ENCODE data around the gene PSMG2.

Gene PSMG2, protein sequence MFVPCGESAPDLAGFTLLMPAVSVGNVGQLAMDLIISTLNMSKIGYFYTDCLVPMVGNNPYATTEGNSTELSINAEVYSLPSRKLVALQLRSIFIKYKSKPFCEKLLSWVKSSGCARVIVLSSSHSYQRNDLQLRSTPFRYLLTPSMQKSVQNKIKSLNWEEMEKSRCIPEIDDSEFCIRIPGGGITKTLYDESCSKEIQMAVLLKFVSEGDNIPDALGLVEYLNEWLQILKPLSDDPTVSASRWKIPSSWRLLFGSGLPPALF

DNA sequence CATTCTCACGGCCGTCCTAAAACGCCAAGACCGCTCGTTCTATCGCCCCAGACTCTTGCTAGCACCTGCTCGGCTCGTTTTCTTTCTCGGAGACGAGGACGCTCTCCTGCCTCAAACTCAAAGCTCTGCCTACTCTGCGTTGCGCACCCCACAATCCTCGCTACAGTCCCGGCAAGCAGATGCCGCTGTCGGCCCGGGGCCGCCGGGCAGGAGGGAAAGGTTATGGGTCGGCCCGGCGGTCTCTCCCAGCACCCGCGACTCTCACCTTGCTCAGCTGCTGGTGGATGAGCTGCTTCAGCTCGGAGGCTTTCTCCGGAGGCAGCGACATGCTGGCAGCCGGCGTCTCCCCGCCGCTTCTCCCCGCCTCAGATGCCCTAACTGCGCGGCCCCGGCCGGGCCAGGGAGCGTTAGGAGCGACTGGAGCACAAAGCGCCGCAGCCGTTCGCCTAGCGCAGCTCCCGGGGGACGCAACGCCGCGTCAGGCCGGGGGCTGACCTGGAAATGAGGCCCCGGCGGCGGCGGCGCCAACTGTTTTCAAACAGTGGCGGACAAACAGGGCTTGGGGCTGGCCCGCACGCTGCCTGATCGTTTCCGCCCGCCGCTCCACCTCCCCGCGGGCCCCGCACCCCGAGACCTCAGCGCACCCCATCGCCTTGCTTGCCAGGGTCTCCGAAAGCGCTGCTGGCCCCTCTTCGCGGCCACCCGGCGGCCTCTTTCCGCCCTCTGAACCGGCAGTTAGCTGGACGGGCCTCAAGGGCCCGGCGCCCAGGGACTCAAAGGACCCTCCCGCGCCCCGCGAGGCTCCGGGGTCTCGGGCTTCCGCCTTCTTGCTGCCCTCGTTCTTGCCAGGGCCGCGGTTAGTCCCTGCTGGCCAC lies at the start of gene PSMG2, which contains the start of gene CEP76:
Gene PSMG2 (plus strand): TSS at position 822 of the 875 bp plus-strand sequence. CDS start 66 bp downstream, outside the sequence.
Gene CEP76 (minus strand): TSS at position 503 of the 875 bp plus-strand sequence. CDS start 175 bp downstream, at position 328.
- peak; percentile 73 for DNase-seq

DNA sequence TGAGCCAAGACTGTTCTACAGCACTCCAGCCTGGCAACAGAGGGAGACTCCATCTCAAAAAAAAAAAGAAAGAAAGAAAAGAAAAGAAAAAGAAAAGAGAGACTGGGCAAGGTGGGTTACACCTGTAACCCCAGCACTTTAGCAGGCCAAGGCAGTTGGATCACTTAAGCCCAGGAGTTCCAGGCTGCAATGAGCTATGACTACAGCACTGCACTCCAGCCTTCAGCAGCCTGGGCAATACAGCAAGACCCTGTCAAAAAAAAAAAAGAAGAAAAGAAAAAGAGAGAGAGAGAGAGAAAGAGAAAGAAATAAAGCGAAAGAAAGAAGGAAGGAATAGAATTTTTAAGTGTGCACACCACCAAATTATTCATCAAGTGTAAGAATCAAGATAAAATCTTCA lies 47.9 kb upstream of the PSMG2 start:
- DNase-seq = no peak

DNA sequence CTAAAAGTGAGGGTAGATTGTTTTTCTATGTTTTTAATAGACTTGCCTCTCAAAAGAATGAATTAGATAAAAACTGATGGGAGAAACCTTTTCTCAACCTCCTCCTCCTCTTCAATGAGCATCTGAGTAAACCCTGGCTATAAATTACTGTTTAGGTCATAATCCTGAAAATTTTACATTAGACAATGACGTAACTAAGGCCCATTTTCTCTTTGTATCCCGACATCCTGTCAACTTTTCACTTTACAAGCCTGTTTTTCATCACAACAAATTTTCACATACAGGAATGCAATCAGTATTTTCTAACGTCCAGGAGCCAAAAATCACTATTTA lies 46.3 kb upstream of the PSMG2 start:
- no peak for DNase-seq

DNA sequence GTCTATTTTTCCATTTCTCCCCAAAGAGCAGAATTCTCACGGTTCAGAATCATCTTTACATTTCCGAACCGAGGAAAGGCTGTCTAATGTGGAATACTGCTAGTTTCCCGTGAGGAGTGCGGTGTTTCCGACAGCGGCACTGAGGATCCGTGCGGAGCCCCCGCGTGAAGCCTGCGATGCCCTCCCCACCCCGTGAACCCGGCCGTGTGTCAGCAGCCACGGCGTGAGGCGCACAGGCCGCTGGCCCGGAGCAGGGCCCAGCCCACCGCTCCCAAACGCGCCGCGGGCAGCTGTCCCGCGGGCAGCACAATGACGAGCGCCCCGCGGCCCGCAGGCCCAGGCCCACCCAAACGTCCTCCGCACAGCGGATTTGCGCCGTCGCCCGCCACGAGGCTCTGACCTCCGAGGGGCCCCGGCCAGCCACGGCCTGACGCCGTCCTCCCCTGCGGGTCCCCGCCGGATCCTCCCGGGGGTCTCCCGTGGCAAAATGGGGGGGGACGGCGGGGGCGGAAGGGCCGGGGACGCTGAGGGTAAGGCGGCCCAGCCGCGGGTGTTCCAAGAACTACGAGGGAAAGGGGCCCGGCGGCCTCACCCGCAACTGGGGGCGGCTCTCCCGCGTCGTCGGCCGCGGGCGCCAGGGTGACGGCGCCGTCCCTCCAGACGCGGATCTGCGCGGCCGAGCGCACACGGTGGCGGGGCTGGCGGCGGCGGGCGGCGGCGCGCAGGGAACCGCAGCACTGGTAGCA lies 45.7 kb upstream of the PSMG2 start:
- no peak for DNase-seq

DNA sequence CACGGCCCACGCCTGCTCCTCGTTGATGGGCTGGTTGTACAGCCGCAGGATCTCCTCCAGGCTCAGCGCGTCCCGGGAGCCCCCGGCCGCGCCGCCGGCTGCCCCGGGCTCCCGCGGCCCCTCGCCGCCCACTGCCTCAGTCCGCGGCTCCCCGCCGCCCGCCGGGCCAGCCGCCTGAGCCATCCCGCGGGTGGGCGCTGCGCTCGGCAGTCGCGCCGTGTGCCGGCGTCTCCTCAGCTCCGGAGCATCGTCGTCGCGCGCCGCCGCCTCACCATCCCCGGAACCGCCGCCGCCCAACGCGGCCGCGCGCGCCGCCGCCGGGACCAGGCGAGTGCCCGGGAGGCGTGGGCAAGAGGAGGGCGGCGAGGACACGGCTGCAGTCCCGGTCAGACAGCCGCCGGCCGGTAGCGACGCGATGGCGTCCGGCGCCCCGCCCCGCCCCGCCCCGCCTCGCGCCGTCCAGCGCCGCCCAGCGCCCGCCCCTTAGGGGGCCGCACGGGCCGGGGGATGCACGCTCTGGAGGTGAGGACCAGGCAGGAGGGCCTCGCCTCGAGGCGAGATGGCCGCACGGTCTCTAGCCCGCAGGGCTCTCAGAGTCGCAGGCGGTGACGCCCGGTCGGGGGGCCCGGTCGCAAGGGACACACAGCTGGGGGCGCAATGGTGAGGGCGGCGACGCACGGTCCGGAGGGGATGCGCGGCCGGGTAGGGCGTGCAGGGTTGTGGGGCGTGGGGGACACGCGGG lies 45.0 kb upstream of the PSMG2 start, which contains the start of gene SPIRE1:
Gene SPIRE1 (minus strand): TSS at position 424 of the 742 bp plus-strand sequence. CDS start 241 bp downstream, at position 183.
- DNase-seq = peak; percentile 72

DNA sequence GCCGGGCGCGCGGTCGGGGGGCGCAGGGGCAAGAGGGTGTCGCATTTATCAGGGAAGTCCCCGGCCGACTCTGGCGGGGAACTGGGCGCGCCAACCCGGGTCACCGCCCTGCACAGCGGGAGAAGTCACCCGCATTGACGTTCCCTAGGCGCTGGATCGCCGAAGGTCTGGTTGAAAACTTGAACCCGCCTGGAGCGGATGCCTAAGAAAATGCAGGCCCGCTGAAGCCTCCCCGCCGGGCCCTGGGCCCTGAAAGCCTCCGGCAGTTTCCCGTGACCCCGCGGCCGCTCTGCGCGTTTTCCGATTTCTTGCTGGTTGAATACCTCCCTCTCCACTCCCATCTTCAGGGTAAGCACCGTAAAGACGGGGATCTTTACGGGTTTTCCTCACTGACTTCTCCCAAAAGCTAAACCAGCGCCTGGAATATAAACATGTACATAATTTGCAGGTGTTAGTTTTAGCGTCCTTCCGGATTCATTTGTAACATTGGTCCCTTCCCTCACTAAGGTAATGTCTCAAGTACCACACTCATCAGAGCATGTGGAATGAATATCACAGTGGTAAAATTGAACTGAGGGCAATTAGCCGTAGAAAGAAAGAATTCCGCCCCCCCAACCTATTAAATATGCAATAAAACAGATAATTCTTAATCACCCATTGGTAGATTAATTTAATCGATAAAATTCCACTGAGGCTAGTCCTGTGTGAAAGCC lies 44.3 kb upstream of the PSMG2 start:
- peak; percentile 16 for DNase-seq

DNA sequence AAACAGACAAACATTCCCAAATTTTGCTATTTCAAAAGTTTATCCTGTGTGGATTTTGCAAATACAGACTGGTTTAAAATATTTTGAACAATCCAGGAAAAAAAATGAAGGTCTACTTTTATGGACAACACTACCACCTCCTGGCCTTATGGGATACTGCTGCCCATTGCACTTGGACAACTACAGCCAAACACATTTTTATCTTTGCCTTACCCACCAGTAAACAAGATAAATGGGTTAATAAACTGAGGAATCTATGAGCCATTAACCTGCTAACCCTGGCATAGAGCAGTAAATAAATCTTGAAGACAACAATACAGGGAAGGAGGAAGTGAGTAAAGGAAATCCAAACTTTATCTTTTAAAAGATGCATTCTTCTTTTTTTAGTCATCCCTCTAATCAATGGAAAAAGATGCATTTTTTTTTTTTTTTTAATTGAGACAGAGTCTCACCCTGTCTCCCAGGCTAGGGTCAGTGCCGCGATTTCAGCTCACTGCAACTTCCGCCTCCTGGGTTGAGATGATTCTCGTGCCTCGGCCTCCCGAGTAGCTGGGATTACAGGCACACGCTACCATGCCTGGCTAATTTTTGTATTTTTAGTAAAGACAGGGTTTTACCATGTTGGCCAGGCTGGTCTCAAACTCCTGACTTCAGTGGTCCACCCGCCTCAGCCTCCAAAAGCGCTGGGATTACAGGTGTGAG lies 42.8 kb upstream of the PSMG2 start:
- DNase-seq = peak; percentile 6

DNA sequence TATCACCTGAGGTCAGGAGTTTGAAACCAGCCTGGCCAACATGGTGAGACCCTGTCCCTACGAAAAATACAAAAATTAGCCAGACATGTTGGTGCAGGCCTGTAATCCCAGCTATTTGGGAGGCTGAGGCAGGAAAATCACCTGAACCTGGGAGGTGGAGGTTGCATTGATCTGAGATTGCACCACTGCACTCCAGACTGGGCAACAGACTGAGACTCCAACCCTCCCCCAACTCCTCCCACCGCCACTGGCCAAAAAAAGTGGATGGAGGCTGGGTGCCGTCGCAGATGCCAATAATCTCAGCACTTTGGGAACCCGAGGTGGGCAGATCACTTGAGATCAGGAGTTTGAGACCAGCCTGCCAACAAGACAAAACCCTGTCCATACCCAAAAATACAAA lies 34.8 kb upstream of the PSMG2 start:
- DNase-seq = no peak

DNA sequence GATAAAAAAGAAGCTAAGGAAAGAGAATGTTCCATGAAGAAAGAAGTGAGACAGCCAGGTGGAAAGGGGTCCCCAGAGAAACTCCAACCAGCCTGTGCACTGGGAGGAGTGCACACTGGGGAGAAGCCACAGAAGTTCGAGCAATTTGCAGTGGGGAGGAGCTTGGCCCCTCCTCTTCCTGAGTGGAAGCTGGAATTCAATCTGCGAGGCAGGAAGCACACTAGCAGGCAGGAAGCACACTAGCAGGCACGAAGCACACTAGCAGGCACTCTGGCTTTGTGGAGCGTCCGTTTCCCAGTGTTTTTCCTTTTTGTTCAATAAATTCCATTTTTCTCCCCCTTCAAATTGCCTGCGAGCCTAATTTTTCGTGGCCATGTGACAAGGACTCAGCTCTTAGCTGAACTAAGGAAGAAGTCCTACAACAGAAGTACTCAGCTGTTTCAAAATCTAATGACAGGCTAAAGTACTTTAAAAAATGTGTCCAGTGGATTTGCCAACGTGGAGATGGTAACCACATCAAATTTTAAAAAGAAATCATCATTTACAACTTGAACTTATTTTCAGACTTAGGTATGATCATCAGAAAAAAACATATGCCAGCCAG lies 23.6 kb upstream of the PSMG2 start:
- no peak for DNase-seq

DNA sequence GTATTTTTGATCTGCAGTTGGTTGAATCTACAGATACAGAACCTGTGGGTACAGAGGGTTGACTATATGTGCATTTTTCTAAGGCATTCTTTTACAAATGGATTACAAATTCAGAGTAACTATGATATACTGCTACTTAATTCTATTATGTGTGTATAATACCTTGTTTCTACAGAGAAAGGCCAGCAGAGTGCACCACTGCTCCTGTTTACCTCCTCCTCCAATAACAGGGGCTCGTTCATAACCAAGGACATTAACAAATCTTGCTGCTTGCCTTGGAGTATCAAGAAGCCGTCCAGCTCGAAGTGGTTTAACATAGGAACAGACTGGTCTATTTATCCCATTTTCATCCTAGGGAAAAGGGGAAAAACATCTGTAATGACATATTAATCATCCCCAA lies 16.7 kb upstream of the PSMG2 start:
- no peak for DNase-seq

DNA sequence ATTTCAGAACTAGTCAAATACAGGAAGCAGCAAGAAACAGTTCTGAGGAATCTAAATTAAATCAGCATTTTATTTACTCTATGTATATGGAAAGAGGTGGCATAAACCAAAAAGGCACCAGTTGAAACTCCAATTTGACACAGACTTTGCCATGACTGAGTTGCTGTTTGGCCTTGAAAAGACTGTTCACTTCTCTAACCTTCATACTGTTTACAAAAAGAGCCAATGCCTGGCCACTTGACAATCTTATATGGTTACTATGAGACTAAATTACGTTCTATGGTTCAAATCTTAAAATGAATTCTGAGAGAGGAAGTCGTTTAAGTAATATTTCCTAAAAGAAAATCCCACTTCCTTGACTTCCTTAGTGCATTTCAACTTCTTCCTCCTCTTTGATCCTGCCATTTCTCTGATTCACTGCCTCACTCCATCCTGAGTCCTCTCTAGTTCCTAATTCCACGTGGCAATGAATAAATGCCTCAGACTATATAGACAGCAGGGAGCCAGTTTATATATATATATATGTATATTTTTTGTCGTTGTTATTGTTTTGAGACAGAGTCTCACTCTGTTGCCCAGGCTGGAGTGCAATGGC lies 13.5 kb upstream of the PSMG2 start:
- DNase-seq = no peak

DNA sequence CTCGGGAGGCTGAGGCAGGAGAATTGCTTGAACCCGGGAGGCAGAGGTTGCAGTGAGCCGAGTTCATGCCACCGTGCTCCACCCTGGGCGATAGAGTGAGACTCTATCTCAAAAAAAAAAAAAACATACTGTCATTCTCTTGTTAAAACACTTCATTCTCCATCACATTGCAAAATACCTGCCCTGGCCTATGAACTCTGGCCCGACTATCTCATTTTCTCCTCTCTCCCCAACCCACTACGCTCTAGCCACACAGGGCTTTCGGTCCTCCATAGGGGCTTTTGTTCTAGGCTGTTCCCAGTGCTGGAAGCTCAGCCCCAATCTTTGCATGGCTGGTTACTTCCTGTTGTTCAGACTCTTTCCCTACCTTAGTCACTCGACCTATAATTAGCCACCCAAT lies 10.6 kb upstream of the PSMG2 start:
- DNase-seq = no peak

DNA sequence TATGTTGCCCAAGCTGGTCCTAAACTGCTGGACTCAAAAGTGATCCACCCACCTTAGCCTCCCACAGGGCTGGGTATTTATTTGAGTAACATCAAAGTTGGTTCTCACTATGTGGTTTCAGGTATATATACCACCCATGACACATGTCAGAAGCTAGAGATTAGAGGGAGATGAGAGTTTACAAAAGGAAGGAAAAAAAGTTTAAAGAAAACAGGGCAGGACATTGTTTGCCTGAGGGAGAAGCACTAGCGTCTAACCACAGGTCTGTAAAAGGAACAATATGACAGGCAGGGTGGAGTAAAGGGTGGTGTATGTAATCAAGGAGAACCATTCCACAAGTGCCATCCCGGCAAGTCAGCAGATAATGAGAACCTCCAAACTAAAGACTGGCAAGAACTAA lies 8.8 kb upstream of the PSMG2 start:
- no peak for DNase-seq

DNA sequence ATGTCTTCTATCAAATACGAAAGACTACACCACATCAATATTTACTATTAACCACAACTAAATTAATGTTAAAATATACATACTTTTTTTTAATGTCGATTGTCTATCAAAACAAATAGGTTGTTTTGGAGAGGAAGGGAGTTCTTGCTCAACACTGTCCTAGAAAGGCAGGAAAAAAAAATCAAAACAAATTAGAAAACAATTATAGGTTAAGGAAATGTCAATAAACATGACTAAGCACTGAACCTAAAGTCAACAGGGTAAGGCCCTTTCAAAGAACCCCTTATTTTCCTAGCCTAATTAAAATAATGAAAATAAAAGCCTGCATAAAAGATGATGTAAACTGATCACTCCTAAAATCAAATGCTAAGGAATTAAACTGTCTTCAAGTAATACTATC lies 3.1 kb upstream of the PSMG2 start:
- peak; percentile 35 for DNase-seq

DNA sequence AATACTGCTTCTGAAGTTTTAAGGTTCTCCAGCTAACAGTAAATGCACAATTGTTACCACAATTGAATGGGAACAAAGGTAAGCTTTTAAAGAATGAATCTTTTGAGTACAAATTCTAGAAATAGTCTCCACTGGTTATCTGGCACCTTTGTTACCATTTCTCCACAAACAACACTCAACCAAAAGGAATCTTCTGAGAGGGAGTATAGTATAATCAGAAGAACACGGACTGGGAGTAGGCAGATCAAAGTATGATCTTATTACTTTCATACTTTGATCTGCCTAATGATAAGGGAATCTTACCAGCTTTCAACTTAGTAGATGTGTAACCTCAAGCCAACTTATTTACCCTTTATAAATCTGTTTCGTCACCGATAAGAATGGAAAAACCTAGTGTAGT lies 1.7 kb upstream of the PSMG2 start:
- DNase-seq = no peak

DNA sequence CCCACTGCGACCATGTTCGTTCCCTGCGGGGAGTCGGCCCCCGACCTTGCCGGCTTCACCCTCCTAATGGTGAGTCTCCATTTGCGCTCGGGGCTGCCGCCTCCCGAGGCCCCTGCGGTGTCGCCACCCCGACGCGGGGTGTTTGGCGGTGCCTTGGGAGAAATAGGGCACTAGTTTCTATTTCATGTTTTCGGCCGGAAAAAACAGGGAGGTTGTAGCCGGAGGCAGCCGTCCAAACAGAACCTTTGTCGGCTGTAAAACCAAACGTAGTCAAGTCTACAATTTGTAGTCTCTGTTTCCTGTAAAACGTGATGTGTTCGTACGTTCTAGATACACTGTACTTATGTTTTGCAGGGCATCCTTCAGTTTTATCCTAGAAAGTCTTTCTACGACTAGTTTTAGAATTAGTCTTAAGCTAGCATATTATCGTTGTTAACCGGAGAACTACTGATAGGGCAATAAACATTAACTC lies 290 bp downstream of the PSMG2 start:
- no peak for DNase-seq

DNA sequence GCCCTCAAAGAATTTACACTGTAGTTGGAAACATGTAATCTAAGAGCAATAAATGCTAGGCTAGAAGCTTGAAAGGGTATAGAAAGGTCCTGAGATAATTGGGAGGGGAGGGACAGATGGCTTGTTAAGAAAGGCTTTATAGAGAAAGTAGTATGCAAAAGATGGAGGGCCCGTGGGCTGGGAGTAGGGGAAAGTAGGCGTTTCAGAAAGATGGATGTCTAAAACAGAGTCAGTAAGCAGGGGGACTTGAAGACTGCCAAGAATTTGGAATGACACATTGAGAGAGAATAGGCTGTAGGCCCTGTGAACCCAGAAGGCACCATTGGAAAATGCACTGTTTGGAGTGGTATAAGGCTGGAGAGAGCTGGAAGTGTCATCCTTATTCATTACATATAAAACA lies 822 bp downstream of the PSMG2 start:
- no peak for DNase-seq

DNA sequence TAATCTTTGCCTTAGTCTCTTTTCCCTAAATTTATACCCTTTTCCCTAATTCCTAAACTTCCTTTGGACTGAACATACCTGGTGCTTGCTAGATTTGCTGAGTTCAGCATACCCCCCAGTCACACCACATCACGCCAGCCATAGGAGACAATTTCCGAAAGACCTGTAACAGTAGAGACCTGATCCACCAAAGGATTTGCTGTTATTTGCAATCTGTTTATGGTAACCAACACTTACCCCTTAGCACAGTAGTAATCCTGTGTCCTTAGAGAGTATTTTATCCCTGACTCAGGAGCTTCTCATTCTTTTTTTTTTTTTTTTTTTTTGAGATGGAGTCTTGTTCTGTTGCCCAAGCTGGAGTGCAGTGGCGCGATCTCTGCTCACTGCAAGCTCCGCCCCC lies 8.6 kb downstream of the PSMG2 start:
- no peak for DNase-seq

DNA sequence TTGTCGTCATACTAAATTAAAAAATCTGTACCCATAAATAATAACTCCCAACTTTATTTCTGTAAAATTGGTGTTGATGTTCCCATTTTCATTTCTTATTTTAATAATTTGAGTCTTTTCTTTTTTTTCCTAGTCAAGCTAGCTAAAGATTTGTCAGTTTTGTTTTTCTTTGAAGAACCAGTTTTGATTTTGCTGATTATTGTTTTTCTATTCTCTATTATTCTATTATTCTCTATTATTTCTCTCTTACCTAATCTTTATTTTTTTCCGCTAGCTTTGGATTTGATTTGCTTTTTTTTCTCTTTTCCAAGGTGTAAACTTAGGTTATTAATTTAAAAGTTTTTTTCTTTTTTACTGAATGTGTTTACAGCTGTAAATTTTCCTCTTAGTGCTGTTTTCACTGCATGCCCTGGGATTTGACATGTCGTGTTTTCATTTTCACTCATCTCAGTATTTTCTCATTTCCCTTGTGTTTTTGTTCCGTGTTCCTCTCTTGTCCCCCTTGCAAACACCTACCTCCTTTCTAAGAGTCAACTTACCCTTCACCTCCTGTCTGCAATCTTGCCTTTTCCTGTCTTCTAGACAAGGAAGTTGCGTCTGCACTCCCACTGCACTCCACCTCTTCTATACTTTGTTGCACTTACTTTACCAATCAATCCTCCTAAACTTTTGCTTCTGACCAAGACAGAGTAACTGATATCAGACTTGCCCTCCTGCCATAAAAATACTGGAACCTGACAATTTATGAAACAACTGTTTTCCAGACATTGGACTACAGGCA lies 18.8 kb downstream of the PSMG2 start:
- DNase-seq = no peak

DNA sequence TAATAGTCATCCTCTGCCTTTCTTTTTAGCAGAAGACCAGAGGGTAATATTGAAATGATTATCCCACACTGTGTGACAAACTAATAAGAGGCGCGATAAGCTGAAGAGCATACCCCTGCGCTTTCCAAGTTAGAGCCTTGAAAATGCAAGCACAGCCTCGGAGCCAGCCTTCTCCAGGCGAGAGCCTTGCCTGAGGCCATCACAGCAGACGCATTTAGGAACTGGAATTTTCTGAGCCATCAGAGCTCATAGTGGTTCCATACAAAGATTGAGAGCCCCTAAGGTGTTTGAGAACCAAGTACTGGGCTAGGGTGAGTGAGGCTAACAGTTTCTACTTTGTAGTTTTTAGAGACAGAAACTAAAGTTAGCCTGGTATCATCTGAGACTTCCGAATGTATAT lies 19.9 kb downstream of the PSMG2 start:
- DNase-seq = no peak
